Mucosa of descending colon (tissue), 3 donors: ENCODE data around the gene OR6C6. TPM values are rescaled to one million over a fixed set of nuclear protein-coding genes. Genes with fewer than 3 reads are reported as not detected.

Experiments used
- ATAC-seq: fragments of 200-7000 bp; cut with Tn5 transposase; one replicate; pipeline ENCODE4 v1.9.1; 2020; ENCODE audit warnings: mild to moderate bottlenecking, moderate library complexity
- DNase-seq, 3 donors: peaks; one replicate each; pipeline ENCODE4 v3.0.0-alpha.2; 2020
- H3K36me3 ChIP-seq: fragments of 200-600 bp; one replicate; pipeline ENCODE4 v1.8.0; 2021; ENCODE audit warnings: low read depth, mild to moderate bottlenecking
- H3K4me1 ChIP-seq: fragments of 200-600 bp; one replicate; pipeline ENCODE4 v1.8.0; 2021; ENCODE audit warnings: low read depth, mild to moderate bottlenecking
- H3K4me3 ChIP-seq: fragments of 200-600 bp; one replicate; pipeline ENCODE4 v1.8.0; 2021; ENCODE audit warnings: mild to moderate bottlenecking
- H3K9me3 ChIP-seq: fragments of 200-600 bp; one replicate; pipeline ENCODE4 v1.8.0; 2021; ENCODE audit warnings: mild to moderate bottlenecking
- intact Hi-C, 2 donors: fragments of 100-400 bp; cut with DNase I in 1 of 2; cut with micrococcal nuclease in 1 of 2; formaldehyde crosslinking; loops; one replicate each; pipeline versions ENCODE4 v1.11.0 to v1.11.1; 2022; cut with DNase I, micrococcal nuclease
- total RNA-seq, 3 donors: library from RNA; stranded (reverse); fragmentation: NEBNext Ultra II Directional in 2 of 3; extraction: Animal tissue kit (Norgen Biotek cat#: 25700) in 2 of 3; gene quantifications; one replicate each; pipeline versions ENCODE4 v1.2.1 to v1.2.4, GENCODE V29; 2021 to 2023
- TF ChIP-seq, protein P1 (sequence below): fragments of 200-600 bp; IDR thresholded peaks from one replicate; pipeline ENCODE4 v1.8.0; 2022; ENCODE audit warnings: antibody characterized with exemption, mild to moderate bottlenecking
- donor health status: DM: no; HTN: no; CAD: no; lungs with moderate emphysema.
- donor health status: DM: no; HTN: no; CAD: no.
- donor health status: DM: no; HTN: yes; CAD: no.

Gene OR6C6
- total RNA-seq, 3 donors from 2014 or later = not detected

DNA sequence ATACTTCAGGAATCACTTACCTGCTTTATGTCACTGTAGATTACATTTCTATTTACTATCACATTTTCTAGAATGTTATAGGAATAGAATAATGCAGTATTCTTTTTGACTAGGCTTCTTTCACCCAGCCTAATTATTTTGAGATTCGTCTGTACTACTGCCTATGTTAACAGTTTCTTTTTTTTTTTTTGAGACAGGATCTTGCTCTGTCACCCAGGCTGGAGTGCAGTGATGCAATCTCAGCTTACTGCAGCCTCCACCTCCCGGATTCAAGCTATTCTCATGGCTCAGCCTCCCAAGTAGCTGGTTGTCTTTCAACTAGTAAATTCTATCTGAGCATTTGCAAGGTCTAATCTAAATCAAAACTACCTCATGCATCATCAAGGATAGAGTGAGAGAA is 6.4 kb downstream of the OR6C6 start:
- Histone ChIP-seq H3K4me3 (no peak overlapping the region), H3K9me3 (no peaks in the 10 kb centered on the region), H3K36me3 (no peaks in the 10 kb centered on the region), H3K4me1 (no peaks in the 10 kb centered on the region)
- TF ChIP-seq, protein P1, sequence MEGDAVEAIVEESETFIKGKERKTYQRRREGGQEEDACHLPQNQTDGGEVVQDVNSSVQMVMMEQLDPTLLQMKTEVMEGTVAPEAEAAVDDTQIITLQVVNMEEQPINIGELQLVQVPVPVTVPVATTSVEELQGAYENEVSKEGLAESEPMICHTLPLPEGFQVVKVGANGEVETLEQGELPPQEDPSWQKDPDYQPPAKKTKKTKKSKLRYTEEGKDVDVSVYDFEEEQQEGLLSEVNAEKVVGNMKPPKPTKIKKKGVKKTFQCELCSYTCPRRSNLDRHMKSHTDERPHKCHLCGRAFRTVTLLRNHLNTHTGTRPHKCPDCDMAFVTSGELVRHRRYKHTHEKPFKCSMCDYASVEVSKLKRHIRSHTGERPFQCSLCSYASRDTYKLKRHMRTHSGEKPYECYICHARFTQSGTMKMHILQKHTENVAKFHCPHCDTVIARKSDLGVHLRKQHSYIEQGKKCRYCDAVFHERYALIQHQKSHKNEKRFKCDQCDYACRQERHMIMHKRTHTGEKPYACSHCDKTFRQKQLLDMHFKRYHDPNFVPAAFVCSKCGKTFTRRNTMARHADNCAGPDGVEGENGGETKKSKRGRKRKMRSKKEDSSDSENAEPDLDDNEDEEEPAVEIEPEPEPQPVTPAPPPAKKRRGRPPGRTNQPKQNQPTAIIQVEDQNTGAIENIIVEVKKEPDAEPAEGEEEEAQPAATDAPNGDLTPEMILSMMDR = no peak
- intact Hi-C loops = no loop called here
- DNase-seq (no peak), ATAC-seq (no peak)

DNA sequence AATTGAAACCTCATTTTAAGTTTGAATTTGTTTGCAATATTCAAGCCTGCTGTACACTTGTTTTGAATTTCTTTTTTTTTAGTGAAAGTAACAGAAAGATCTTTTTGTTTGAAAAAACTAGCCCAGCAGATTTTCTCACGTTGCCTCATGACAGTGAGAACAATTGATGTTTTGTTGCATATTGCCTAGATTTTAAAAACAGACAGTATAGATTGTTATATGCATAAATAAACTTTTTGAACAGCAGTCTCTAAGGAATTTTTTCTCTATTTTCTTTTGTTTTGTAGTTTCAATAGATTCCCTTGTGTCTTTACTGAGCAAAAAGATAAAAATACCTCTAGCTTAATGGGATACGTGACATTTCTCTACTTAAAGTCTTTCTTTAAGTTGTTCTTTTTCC is 15.4 kb downstream of the OR6C6 start:
- DNase-seq = no peak
- intact Hi-C loops = no loop called here
- no peaks in the 10 kb centered on the region for H3K4me1 ChIP-seq
- no peaks in the 10 kb centered on the region for H3K9me3 ChIP-seq
- H3K4me3 ChIP-seq = no peak overlapping the region
- no peak for ATAC-seq
- H3K36me3 ChIP-seq = no peaks in the 10 kb centered on the region
- TF ChIP-seq, protein P1 = no peak

DNA sequence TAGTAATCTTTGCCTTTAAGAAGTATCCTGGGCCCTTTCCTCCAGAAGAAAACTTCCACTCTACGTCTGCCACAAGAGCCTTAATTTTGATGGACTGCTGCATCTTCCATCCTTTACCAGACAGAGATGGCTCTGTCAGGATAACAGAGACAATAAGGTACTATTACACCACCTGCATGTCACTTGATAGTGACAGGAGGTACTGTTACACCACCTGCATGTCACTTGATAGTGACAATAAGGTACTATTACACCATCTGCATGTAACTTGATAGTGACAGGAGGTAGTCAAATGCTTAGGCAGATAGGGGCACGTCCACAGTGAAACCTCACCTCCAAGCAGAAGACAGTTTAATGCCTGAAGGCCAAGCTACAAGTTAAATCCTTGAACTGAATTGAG is 38.1 kb downstream of the OR6C6 start:
- TF ChIP-seq, protein P1 = no peak
- ATAC-seq (no peak), DNase-seq (no peak)
- H3K36me3 ChIP-seq = no peaks in the 10 kb centered on the region
- H3K4me1 ChIP-seq = no peaks in the 10 kb centered on the region
- no peaks in the 10 kb centered on the region for H3K9me3 ChIP-seq
- no peak overlapping the region for H3K4me3 ChIP-seq
- intact Hi-C loops = no loop called here

DNA sequence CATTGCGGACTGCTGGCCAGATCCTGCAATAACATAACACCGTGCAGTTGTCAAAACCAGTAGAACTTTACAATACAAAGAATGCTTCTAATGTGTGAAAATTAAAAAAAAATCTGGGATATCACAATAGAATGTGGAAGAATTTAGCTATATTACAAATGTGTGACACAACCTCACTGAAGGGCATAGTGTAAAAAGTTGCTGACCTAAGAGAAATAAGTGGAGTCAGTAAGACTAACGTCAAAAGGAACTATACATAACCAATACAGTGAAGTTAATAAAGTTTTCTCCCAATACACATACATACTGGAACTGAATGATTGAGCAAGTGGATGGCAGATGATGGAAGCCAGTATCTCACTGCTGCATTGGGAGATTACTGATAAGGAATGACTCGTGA is 39.5 kb downstream of the OR6C6 start:
- no peak overlapping the region for H3K4me3 ChIP-seq
- TF ChIP-seq, protein P1 = no peak
- ATAC-seq (no peak), DNase-seq (no peak)
- no peaks in the 10 kb centered on the region for H3K9me3 ChIP-seq
- H3K4me1 ChIP-seq = no peaks in the 10 kb centered on the region
- intact Hi-C loops = no loop called here
- no peaks in the 10 kb centered on the region for H3K36me3 ChIP-seq

DNA sequence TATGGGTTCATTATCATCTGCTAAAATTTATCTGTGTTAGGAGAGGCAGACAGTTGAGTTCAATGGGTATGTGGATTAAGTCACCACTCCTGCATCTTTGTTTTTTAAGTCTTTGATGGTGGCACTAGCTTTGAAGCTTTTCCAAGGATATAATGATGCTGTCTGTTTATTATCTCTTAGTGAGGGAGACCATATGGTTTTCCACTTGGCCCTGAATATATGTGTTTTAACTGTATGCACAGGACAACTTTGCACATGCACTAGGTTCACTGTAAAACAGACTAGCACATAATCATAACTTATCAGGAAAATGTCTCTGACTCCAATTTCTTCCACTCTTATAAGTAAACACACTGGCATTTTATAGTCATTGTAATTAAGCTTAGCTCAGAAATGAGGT is 43.1 kb downstream of the OR6C6 start:
- ATAC-seq = no peak
- DNase-seq = no peak
- Histone ChIP-seq H3K36me3 (no peaks in the 10 kb centered on the region), H3K4me1 (no peaks in the 10 kb centered on the region), H3K9me3 (no peaks in the 10 kb centered on the region), H3K4me3 (no peak overlapping the region)
- intact Hi-C loops = no loop called here
- TF ChIP-seq, protein P1 = no peak

DNA sequence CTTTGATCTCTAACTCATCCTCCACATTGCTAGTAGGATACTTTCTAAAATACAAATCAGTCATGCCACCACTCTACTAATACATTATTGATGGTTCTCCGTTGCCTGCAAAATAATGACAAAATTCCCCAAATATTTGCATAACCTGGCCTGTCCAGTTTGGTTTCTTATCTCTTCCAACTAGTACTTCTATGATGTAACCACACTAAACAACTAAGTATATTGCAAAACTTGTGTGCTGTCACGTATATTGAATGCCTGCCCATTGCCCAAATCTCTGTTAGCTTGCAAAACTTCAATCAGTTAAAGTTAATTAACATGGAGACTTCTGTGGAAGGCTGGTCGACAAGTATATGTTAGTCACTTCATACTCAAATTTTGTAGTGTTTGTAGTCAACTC is 45.4 kb downstream of the OR6C6 start:
- Histone ChIP-seq H3K4me3 (no peak overlapping the region), H3K9me3 (no peaks in the 10 kb centered on the region), H3K4me1 (no peaks in the 10 kb centered on the region), H3K36me3 (no peaks in the 10 kb centered on the region)
- no peak for DNase-seq
- TF ChIP-seq, protein P1 = no peak
- no peak for ATAC-seq
- intact Hi-C loops = no loop called here
